Pancreas (tissue), 10 donors: ENCODE data around the gene GAP43. TPM values are rescaled to one million over a fixed set of nuclear protein-coding genes. Genes with fewer than 3 reads are reported as not detected.

Experiments used
- ATAC-seq, 4 donors: fragments of 200-7000 bp; cut with Tn5 transposase; one replicate each; pipeline versions ENCODE4 v1.8.0 to v1.9.1; 2020; ENCODE audit warnings: mild to moderate bottlenecking in 4 of 4, moderate library complexity in 4 of 4
- DNase-seq, 6 donors: peaks; one replicate each; pipeline ENCODE4 v3.0.0-alpha.2; 2020
- FAIRE-seq: peaks from 2 replicates; lab custom pipeline; 2012; peaks lifted over from hg19 to GRCh38; lab: Jason Lieb, UNC
- H3K27ac ChIP-seq, 4 donors: fragments of 200-600 bp; sonication (generic); 1 replicate in 3 of 4; 2 replicates in 1 of 4; pipeline versions ENCODE4 v1.5.0 to v1.8.0; 2020
- H3K27me3 ChIP-seq, 4 donors: fragments of 200-600 bp; one replicate each; pipeline ENCODE4 v1.8.0; 2021
- H3K36me3 ChIP-seq, 3 donors: fragments of 200-600 bp; sonication (generic) in 1 of 3; one replicate each; pipeline versions ENCODE4 v1.5.0 to v1.8.0; 2020 to 2021
- H3K4me1 ChIP-seq, 3 donors: fragments of 200-600 bp; one replicate each; pipeline ENCODE4 v1.8.0; 2021
- H3K4me3 ChIP-seq, 4 donors: fragments of 200-600 bp; sonication (generic) in 2 of 4; one replicate each; pipeline versions ENCODE4 v1.5.0 to v1.8.0; 2020 to 2021
- H3K9me3 ChIP-seq, 4 donors: fragments of 200-600 bp; one replicate each; pipeline ENCODE4 v1.8.0; 2021
- CTCF ChIP-seq, 4 donors: fragments of 200-600 bp; sonication (generic) in 3 of 4; IDR thresholded peaks; one replicate each; pipeline versions ENCODE4 v1.5.0 to v1.8.0; 2021; ENCODE audit warnings: antibody characterized with exemption in 4 of 4
- WGBS, 2 donors: extraction: QIAGEN DNeasy Blood & Tissue Kit; methylation state at CpG; one replicate each; pipeline ENCODE4 v1.1.7; 2013; 5-methylcytosine and 5-hydroxymethylcytosine counted together
- intact Hi-C, 3 donors: fragments of 100-400 bp; cut with DNase I; formaldehyde crosslinking; loops; one replicate each; pipeline versions ENCODE4 v1.11.1 to v1.14.2; 2022
- polyA plus RNA-seq, 2 donors: library from polyadenylated mRNA; stranded (reverse); fragments of 200-250 nt; gene quantifications; one replicate each; pipeline ENCODE4 v1.2.3, GENCODE V29; 2013
- total RNA-seq, 6 donors: library from RNA; stranded (reverse); fragmentation: NEBNext Ultra II Directional in 4 of 6; extraction: Animal tissue kit (Norgen Biotek cat#: 25700) in 4 of 6; gene quantifications; one replicate each; pipeline versions ENCODE4 v1.2.1 to v1.2.4, GENCODE V29; 2021 to 2023
- donor health status: healthy with polysubstance abuse.
- donor health status: DM: no; HTN: no; CAD: no; lungs with moderate emphysema.
- donor health status: DM: no; HTN: no; CAD: no.
- donor health status: control.
- donor health status: control.
- donor health status: Bipolar disorder and iron deficiency.
- donor health status: DM: yes; HTN: yes; CAD: no.
- donor health status: DM: no; HTN: no; CAD: no.
- donor health status: DM: no; HTN: no; CAD: no.
- donor health status: DM: yes; HTN: yes; CAD: no.

The GAP43 gene
- total and polyA plus RNA-seq, 8 donors, result 0.09 to 2.2 (median 0.21) TPM

GRCh38 chr3:115691964-115692363 is 68.7 kb downstream of the GAP43 start:
- Histone ChIP-seq H3K9me3 (no peaks in the 10 kb centered on the region), H3K27ac (no peak overlapping the region), H3K36me3 (no peaks in the 10 kb centered on the region), H3K4me3 (no peak overlapping the region), H3K27me3 (no peaks in the 10 kb centered on the region), H3K4me1 (no peaks in the 10 kb centered on the region)
- no peak for TF ChIP-seq CTCF (IDR thresholded peaks at IDR 0.05)
- FAIRE-seq (no peak), DNase-seq (no peak), ATAC-seq (no peak)
- 69 to 78% methylated on average over 4 of the region's 4 CpGs for WGBS, 2 donors
- intact Hi-C loops, result loop anchor here in 1 of 3 donors (10.0 kb wide), 1 partner anchor 477 kb away; no protein-coding TSS in a partner anchor

- Histone ChIP-seq H3K27ac (no peak overlapping the region), H3K36me3 (no peaks in the 10 kb centered on the region), H3K27me3 (no peaks in the 10 kb centered on the region), H3K4me1 (no peaks in the 10 kb centered on the region), H3K9me3 (no peaks in the 10 kb centered on the region), H3K4me3 (no peak overlapping the region)
- FAIRE-seq, result peak; percentile 26
- intact Hi-C loops, result loop anchor here in 1 of 3 donors (10.0 kb wide), 1 partner anchor 478 kb away; no protein-coding TSS in a partner anchor
- WGBS, 2 donors, result 20 to 21% methylated on average over 8 of the region's 8 CpGs
- peak; percentile 29 to 70 (median 64) for TF ChIP-seq CTCF (IDR thresholded peaks at IDR 0.05)
- ATAC-seq, result peak; percentile 95 to 100 (median 98)
- DNase-seq, result peak; percentile 42 to 78 (median 56)
These were observed 69.7 kb downstream of the GAP43 start for GRCh38 chr3:115692887-115693524.

GRCh38 chr3:115693868-115694267 is 70.6 kb downstream of the GAP43 start:
- no peak overlapping the region for H3K4me3 ChIP-seq
- H3K4me1 ChIP-seq, result no peaks in the 10 kb centered on the region
- no peaks in the 10 kb centered on the region for H3K9me3 ChIP-seq
- FAIRE-seq, result no peak
- intact Hi-C loops, result loop anchor here in 1 of 3 donors (10.0 kb wide), 1 partner anchor 479 kb away; no protein-coding TSS in a partner anchor
- no peaks in the 10 kb centered on the region for H3K27me3 ChIP-seq
- H3K36me3 ChIP-seq, result no peaks in the 10 kb centered on the region
- H3K27ac ChIP-seq, result no peak overlapping the region
- no peak for ATAC-seq
- no peak for DNase-seq
- TF ChIP-seq CTCF (IDR thresholded peaks at IDR 0.05), result no peak
- WGBS, 2 donors, result 72 to 76% methylated on average over 9 of the region's 9 CpGs

GRCh38 chr3:115695090-115695489 is 71.8 kb downstream of the GAP43 start:
- Histone ChIP-seq H3K36me3 (no peaks in the 10 kb centered on the region), H3K4me3 (no peak overlapping the region), H3K4me1 (no peaks in the 10 kb centered on the region), H3K27ac (no peak overlapping the region), H3K9me3 (no peaks in the 10 kb centered on the region), H3K27me3 (no peaks in the 10 kb centered on the region)
- no peak for FAIRE-seq
- DNase-seq, result no peak
- TF ChIP-seq CTCF (IDR thresholded peaks at IDR 0.05), result no peak
- intact Hi-C loops, result loop anchor here in 1 of 3 donors (10.0 kb wide), 1 partner anchor 480 kb away; no protein-coding TSS in a partner anchor
- no peak for ATAC-seq
